A549 (cell line): ENCODE measurements around the gene DERA. TPM values are rescaled to one million over a fixed set of nuclear protein-coding genes. Genes with fewer than 3 reads are reported as not detected.

Experiments
- ATAC-seq, 2 experiments: fragments of 200-7000 bp in 1 of 2; fragments of >200 bp in 1 of 2; cut with Nextera tagmentation in 1 of 2; cut with Tn5 transposase in 1 of 2; 3 replicates each; pipeline versions ENCODE4 v1.8.0 to v1.9.1; 2018 to 2020; ENCODE audit warnings: mild to moderate bottlenecking in 1 of 2, moderate library complexity in 1 of 2
- CTCF ChIA-PET: fragments of 300-600 bp; sonication (Branson Sonifier 250); formaldehyde crosslinking; extraction: SDS; loops from one replicate; lab custom pipeline; 2021; ENCODE audit warnings: antibody characterized with exemption, inconsistent platforms; lab: Yijun Ruan, JAX
- POLR2A ChIA-PET: fragments of 350-600 bp; formaldehyde crosslinking; extraction: SDS; loops from one replicate; lab custom pipeline; 2021; ENCODE audit warnings: antibody characterized with exemption, inconsistent platforms; lab: Yijun Ruan, JAX
- DNase-seq, 2 experiments: peaks; one replicate each; pipeline versions ENCODE4 v3.0.0 to v3.0.0-alpha.2; 2011 to 2016; ENCODE audit warnings: low read depth in 1 of 2, low spot score in 1 of 2
- FAIRE-seq: peaks from 2 replicates; lab custom pipeline; 2011; peaks lifted over from hg19 to GRCh38; lab: Jason Lieb, UNC
- H3K27ac ChIP-seq, 2 experiments: fragments of >200 bp; sonication (Bioruptor Twin); formaldehyde crosslinking; 3 replicates each; pipeline ENCODE4 v1.5.1; 2016 to 2017
- H3K4me1 ChIP-seq: fragments of >200 bp; sonication (Bioruptor Twin); formaldehyde crosslinking; 3 replicates; pipeline ENCODE4 v1.6.1; 2016
- H3K4me2 ChIP-seq: fragments of >200 bp; sonication (Bioruptor Twin); formaldehyde crosslinking; 3 replicates; pipeline ENCODE4 v1.6.1; 2016
- H3K4me3 ChIP-seq: fragments of >200 bp; sonication (Bioruptor Twin); formaldehyde crosslinking; 3 replicates; pipeline ENCODE4 v1.5.1; 2016
- H3K9me3 ChIP-seq: fragments of >200 bp; sonication (Bioruptor Twin); formaldehyde crosslinking; 3 replicates; pipeline ENCODE4 v1.6.1; 2016
- ATOH8 ChIP-seq: fragments of 250-450 bp; sonication (Bioruptor Pico); IDR thresholded peaks from 2 replicates; pipeline ENCODE4 v1.5.0; 2020; ENCODE audit warnings: low read depth, mild to moderate bottlenecking, moderate library complexity
- CBX8 ChIP-seq: fragments of 200-600 bp; sonication (generic); IDR thresholded peaks from 2 replicates; pipeline ENCODE4 v1.6.1; 2016
- CEBPB ChIP-seq, 2 experiments: fragments of >200 bp in 1 of 2; sonication (Bioruptor Twin) in 1 of 2; formaldehyde crosslinking in 1 of 2; IDR thresholded peaks; 2 replicates each; pipeline ENCODE4 v1.6.1; 2012 to 2016
- CHD2 ChIP-seq: fragments of 150-350 bp; IDR thresholded peaks from 2 replicates; pipeline ENCODE4 v1.6.1; 2014; ENCODE audit warnings: low read length; ENCODE audit not compliant: partially characterized antibody
- CTCF ChIP-seq: fragments of >200 bp; sonication (Bioruptor Twin); formaldehyde crosslinking; IDR thresholded peaks from 3 replicates; pipeline ENCODE4 v1.5.1; 2016
- E2F6 ChIP-seq: IDR thresholded peaks from 2 replicates; pipeline ENCODE4 v1.6.1; 2012; ENCODE audit warnings: low read depth, borderline replicate concordance
- EHMT2 ChIP-seq: fragments of 200-600 bp; sonication (generic); IDR thresholded peaks from 2 replicates; pipeline ENCODE4 v1.6.1; 2016; ENCODE audit warnings: antibody characterized with exemption, low read depth, mild to moderate bottlenecking, moderate library complexity
- EP300 ChIP-seq, 2 experiments: fragments of >200 bp; sonication (Bioruptor Twin); formaldehyde crosslinking; IDR thresholded peaks; 2 replicates in 1 of 2; 3 replicates in 1 of 2; pipeline ENCODE4 v1.6.1; 2016 to 2017
- FOSB ChIP-seq: fragments of 250-450 bp; sonication (Bioruptor Pico); IDR thresholded peaks from 2 replicates; pipeline ENCODE4 v1.5.0; 2020; ENCODE audit warnings: mild to moderate bottlenecking, moderate library complexity
- HES2 ChIP-seq: fragments of >200 bp; sonication (Bioruptor Twin); formaldehyde crosslinking; IDR thresholded peaks from 2 replicates; pipeline ENCODE4 v1.6.1; 2016
- HOXB13 ChIP-seq: fragments of 250-450 bp; sonication (Bioruptor Pico); IDR thresholded peaks from 2 replicates; pipeline ENCODE4 v1.5.0; 2020; ENCODE audit warnings: low read depth, mild to moderate bottlenecking, moderate library complexity
- MAFK ChIP-seq: fragments of 450-650 bp; IDR thresholded peaks from 2 replicates; pipeline ENCODE4 v1.6.1; 2014; ENCODE audit not compliant: partially characterized antibody
- MAZ ChIP-seq: fragments of 150-350 bp; IDR thresholded peaks from 2 replicates; pipeline ENCODE4 v1.6.1; 2014; ENCODE audit warnings: antibody characterized with exemption, low read depth, low read length, borderline replicate concordance
- NFE2L2 ChIP-seq: fragments of 150-350 bp; conservative IDR thresholded peaks from 2 replicates; pipeline ENCODE4 v1.6.1; 2014; ENCODE audit warnings: low read length
- PHF8 ChIP-seq: fragments of 200-600 bp; sonication (generic); IDR thresholded peaks from 2 replicates; pipeline ENCODE4 v1.6.1; 2016; ENCODE audit warnings: low read depth, mild to moderate bottlenecking, antibody characterized with exemption, moderate library complexity, borderline replicate concordance
- POLR2A ChIP-seq: IDR thresholded peaks from 2 replicates; pipeline ENCODE4 v1.6.1; 2012; ENCODE audit warnings: mild to moderate bottlenecking, low read length
- RAD21 ChIP-seq, 2 experiments: fragments of >200 bp in 1 of 2; sonication (Bioruptor Twin) in 1 of 2; formaldehyde crosslinking in 1 of 2; IDR thresholded peaks in 1 of 2; conservative IDR thresholded peaks in 1 of 2; 2 replicates in 1 of 2; 3 replicates in 1 of 2; pipeline ENCODE4 v1.6.1; 2012 to 2018; ENCODE audit warnings: inconsistent platforms in 1 of 2
- RNF2 ChIP-seq: fragments of 200-600 bp; sonication (generic); IDR thresholded peaks from 2 replicates; pipeline ENCODE4 v1.6.1; 2016; ENCODE audit warnings: low read depth, mild to moderate bottlenecking, antibody characterized with exemption, moderate library complexity, borderline replicate concordance
- SMC3 ChIP-seq: fragments of >200 bp; sonication (Bioruptor Twin); formaldehyde crosslinking; IDR thresholded peaks from 3 replicates; pipeline ENCODE4 v1.6.1; 2018; ENCODE audit warnings: inconsistent platforms
- SREBF2 ChIP-seq: fragments of 450-650 bp; IDR thresholded peaks from 2 replicates; pipeline ENCODE4 v1.6.1; 2014; ENCODE audit warnings: mild to moderate bottlenecking, moderate library complexity
- ZFP36 ChIP-seq: fragments of 450-650 bp; IDR thresholded peaks from 2 replicates; pipeline ENCODE4 v1.6.1; 2014; ENCODE audit warnings: borderline replicate concordance; ENCODE audit not compliant: partially characterized antibody
- ZNF302 ChIP-seq: fragments of 250-450 bp; sonication (Bioruptor Pico); IDR thresholded peaks from 2 replicates; pipeline ENCODE4 v1.9.0; 2021; ENCODE audit warnings: inconsistent platforms, mild to moderate bottlenecking, moderate library complexity
- ZSCAN20 ChIP-seq: fragments of 250-450 bp; sonication (Bioruptor Pico); IDR thresholded peaks from 2 replicates; pipeline ENCODE4 v1.8.0; 2022; ENCODE audit warnings: mild to moderate bottlenecking, moderate library complexity
- WGBS: methylation state at CpG from one replicate; pipeline ENCODE4 v1.1.6; 2017; ENCODE audit errors: missing lambda C conversion rate; 5-methylcytosine and 5-hydroxymethylcytosine counted together
- polyA plus RNA-seq, 4 experiments: library from polyadenylated mRNA; depleted of rRNA in 3 of 4; stranded (reverse); fragments of >200 nt; fragmentation: RNase III in 1 of 4; extraction: RNeasy Plus Mini Kit Qiagen cat#74134 plus additional on column Dnase treatment in 1 of 4; gene quantifications; 2 replicates in 3 of 4; 3 replicates in 1 of 4; pipeline ENCODE4 v1.2.3, GENCODE V29; 2011 to 2017

The DERA gene
- polyA plus RNA-seq, 2 of the 4 experiments (the other 2 are of a cell fraction) = 45.2 to 65.0 TPM

GRCh38 chr12:15928870-15929571 is 17.9 kb downstream of the DERA start:
- no peaks in the 10 kb centered on the region for H3K9me3 ChIP-seq
- ChIA-PET POLR2A (no interaction called here), CTCF (interaction anchor here (1.1 to 1.2 kb wide), 2 partner anchors 26 to 53 kb away, joined by 3 read pairs; no protein-coding TSS in a partner anchor)
- no peak overlapping the region for H3K27ac ChIP-seq
- FAIRE-seq = no peak
- TF ChIP-seq POLR2A (no peak), HES2 (no peak), ZSCAN20 (no peak), ZFP36 (no peak), E2F6 (no peak), RNF2 (no peak), MAZ (no peak), SREBF2 (no peak), CHD2 (no peak), EP300 (IDR thresholded peaks at IDR 0.05) (no peak), MAFK (no peak), EHMT2 (no peak), CEBPB (IDR thresholded peaks at IDR 0.05) (no peak), NFE2L2 (no peak), CTCF (no peak)
- ATAC-seq = peak; percentile 23 to 46; a peak in 3 of 6 replicates
- 75% methylated on average over 10 of the region's 10 CpGs for WGBS
- H3K4me2 ChIP-seq = no peak overlapping the region
- no peak overlapping the region for H3K4me3 ChIP-seq
- H3K4me1 ChIP-seq = peaks cover 20% of the 10 kb centered on the region
- no peak for DNase-seq

GRCh38 chr12:15931590-15932053 is 20.5 kb downstream of the DERA start:
- 80% methylated on average over 3 of the region's 3 CpGs for WGBS
- Histone ChIP-seq H3K4me1 (peaks cover 20% of the 10 kb centered on the region), H3K9me3 (no peaks in the 10 kb centered on the region), H3K27ac (peak overlapping the region; percentile 5 to 33; a peak in 1 of 6 replicates), H3K4me3 (no peak overlapping the region), H3K4me2 (peak overlapping the region; percentile 31; the same call in 2 of the 3 replicates)
- DNase-seq = peak in 1 of 2 experiments; percentile 50
- ChIA-PET POLR2A (no interaction called here), CTCF (interaction anchor here (0.6 to 1.3 kb wide), 2 partner anchors 32 to 102 kb away, joined by 3 read pairs; no protein-coding TSS in a partner anchor)
- peak; percentile 53 to 70; a peak in 3 of 6 replicates for ATAC-seq
- TF ChIP-seq MAFK = peak; percentile 89
- TF ChIP-seq ZNF302 (CRISPR knock-in tag) = no peak
- no peak for TF ChIP-seq ATOH8
- TF ChIP-seq CBX8 = no peak
- peak; percentile 79 for TF ChIP-seq NFE2L2
- TF ChIP-seq PHF8 = no peak
- no peak for FAIRE-seq

GRCh38 chr12:15932327-15932726 is 21.2 kb downstream of the DERA start:
- no peak for ATAC-seq
- FAIRE-seq = no peak
- H3K4me1 ChIP-seq = peaks cover 20% of the 10 kb centered on the region
- no peak overlapping the region; the same call in 2 of the 3 replicates for H3K4me2 ChIP-seq
- ChIA-PET POLR2A (no interaction called here), CTCF (interaction anchor here (1.3 kb wide), 1 partner anchor 33 kb away, joined by 3 read pairs; no protein-coding TSS in a partner anchor)
- WGBS = 83% methylated on average over 1 of the region's 1 CpG
- TF ChIP-seq SMC3 (no peak), POLR2A (no peak), RAD21 (conservative IDR thresholded peaks at IDR 0.05 in 1 of 2, IDR thresholded peaks at IDR 0.05 in 1 of 2) (no peak), CTCF (no peak), HOXB13 (CRISPR knock-in tag) (no peak), FOSB (CRISPR knock-in tag) (no peak), MAFK (no peak), HES2 (no peak), ZFP36 (no peak)
- no peak overlapping the region for H3K4me3 ChIP-seq
- no peak for DNase-seq
- no peaks in the 10 kb centered on the region for H3K9me3 ChIP-seq
- 0 out of 6 replicates have a peak overlapping the region, but pooled peaks of 1 of the 2 experiments have one; percentile 4 for H3K27ac ChIP-seq
